Frontal cortex (tissue), 4 donors: ENCODE measurements around the gene MCTP1. TPM values are rescaled to one million over a fixed set of nuclear protein-coding genes. Genes with fewer than 3 reads are reported as not detected.

Experiments
- DNase-seq, 2 donors: peaks; one replicate each; pipeline ENCODE4 v3.0.0; 2012; ENCODE audit warnings: low spot score in 2 of 2
- FAIRE-seq: peaks from 2 replicates; lab custom pipeline; 2012; peaks lifted over from hg19 to GRCh38; lab: Jason Lieb, UNC
- total RNA-seq: library from RNA; depleted of rRNA; stranded (reverse); fragments of >200 nt; gene quantifications from one replicate; pipeline ENCODE4 v1.2.3, GENCODE V29; 2014
- donor health status: control.
- donor health status: control.
- donor health status: control.

MCTP1 gene
- total RNA-seq, 1 donor from 2014 or later = 48.5 TPM

- DNase-seq (no peak), FAIRE-seq (no peak)
Measured at GRCh38 chr5:95050708-95051107, 234.2 kb downstream of the MCTP1 start.

GRCh38 chr5:95048628-95049027, 236.3 kb downstream of the MCTP1 start:
- DNase-seq = no peak
- no peak for FAIRE-seq

- FAIRE-seq = no peak
- no peak for DNase-seq
Measured at GRCh38 chr5:95045181-95045965, 239.5 kb downstream of the MCTP1 start.

GRCh38 chr5:95044096-95044495, 240.8 kb downstream of the MCTP1 start:
- FAIRE-seq (no peak), DNase-seq (no peak)

GRCh38 chr5:95043648-95044047, 241.2 kb downstream of the MCTP1 start:
- no peak for FAIRE-seq
- no peak for DNase-seq

GRCh38 chr5:95043234-95043633, 241.7 kb downstream of the MCTP1 start:
- DNase-seq = no peak
- FAIRE-seq = no peak

- no peak for DNase-seq
- FAIRE-seq = no peak
Measured at GRCh38 chr5:95042037-95042436, 242.9 kb downstream of the MCTP1 start.

GRCh38 chr5:95035891-95036685, 248.8 kb downstream of the MCTP1 start:
- DNase-seq (no peak), FAIRE-seq (no peak)

GRCh38 chr5:95032801-95033200, 252.1 kb downstream of the MCTP1 start:
- no peak for FAIRE-seq

GRCh38 chr5:95029569-95030366, 255.1 kb downstream of the MCTP1 start:
- no peak for FAIRE-seq
- no peak for DNase-seq

More at GRCh38 chr5:95032801-95033200, 252.1 kb downstream of the MCTP1 start:
- no peak for DNase-seq

GRCh38 chr5:95027775-95028174, 257.1 kb downstream of the MCTP1 start:
- FAIRE-seq = no peak

GRCh38 chr5:95027151-95027721, 257.7 kb downstream of the MCTP1 start:
- DNase-seq = no peak
- FAIRE-seq = no peak

More at GRCh38 chr5:95027775-95028174, 257.1 kb downstream of the MCTP1 start:
- DNase-seq = no peak

GRCh38 chr5:95026718-95027117, 258.2 kb downstream of the MCTP1 start:
- DNase-seq = no peak
- FAIRE-seq = no peak

- no peak for FAIRE-seq
- DNase-seq = no peak
Measured at GRCh38 chr5:95022967-95023695, 261.8 kb downstream of the MCTP1 start.

GRCh38 chr5:95020345-95020744, 264.5 kb downstream of the MCTP1 start:
- FAIRE-seq (no peak), DNase-seq (no peak)

- FAIRE-seq (no peak), DNase-seq (no peak)
Measured at GRCh38 chr5:95018946-95019345, 265.9 kb downstream of the MCTP1 start.

GRCh38 chr5:95018511-95018910, 266.4 kb downstream of the MCTP1 start:
- FAIRE-seq = no peak
- no peak for DNase-seq

- DNase-seq (no peak), FAIRE-seq (no peak)
Measured at GRCh38 chr5:95009812-95010211, 275.1 kb downstream of the MCTP1 start.

- FAIRE-seq = no peak
- DNase-seq = no peak
Measured at GRCh38 chr5:95007921-95008597, 276.8 kb downstream of the MCTP1 start.
